Lung (tissue), 12 donors: ENCODE results near the gene GALNT9. TPM values are rescaled to one million over a fixed set of nuclear protein-coding genes. Genes with fewer than 3 reads are reported as not detected.
A peak's percentile ranks its signal among the peaks of the same experiment; 100 is the strongest.

ENCODE experiments used
- ATAC-seq: fragments of 200-7000 bp; cut with Tn5 transposase; one replicate; pipeline ENCODE4 v1.9.1; 2020; ENCODE audit warnings: moderate number of reproducible peaks; ENCODE audit not compliant: insufficient read depth, low FRiP score
- DNase-seq, 3 donors: peaks; one replicate each; pipeline ENCODE4 v3.0.0-alpha.2; 2013 to 2017
- H3K27ac ChIP-seq, 2 donors: one replicate each; pipeline ENCODE4 v1.5.1; 2013; ENCODE audit warnings: mild to moderate bottlenecking in 2 of 2, moderate library complexity in 2 of 2, control low read depth in 1 of 2, inconsistent platforms in 1 of 2, low read depth in 1 of 2, low read length in 1 of 2
- H3K27me3 ChIP-seq, 3 donors: one replicate each; pipeline ENCODE4 v1.5.1; 2013; ENCODE audit warnings: low read length in 2 of 3; ENCODE audit not compliant: control insufficient read depth in 3 of 3, insufficient read depth in 3 of 3
- H3K36me3 ChIP-seq, 4 donors: one replicate each; pipeline ENCODE4 v1.5.1; 2013; ENCODE audit warnings: low read length in 4 of 4, mild to moderate bottlenecking in 1 of 4, moderate library complexity in 1 of 4; ENCODE audit not compliant: control insufficient read depth in 4 of 4, insufficient read depth in 4 of 4
- H3K4me1 ChIP-seq, 5 donors: one replicate each; pipeline ENCODE4 v1.5.1; 2013; ENCODE audit warnings: low read length in 5 of 5, mild to moderate bottlenecking in 2 of 5, moderate library complexity in 1 of 5; ENCODE audit not compliant: control insufficient read depth in 5 of 5, insufficient read depth in 5 of 5
- H3K4me3 ChIP-seq: one replicate; pipeline ENCODE4 v1.5.1; 2013; ENCODE audit warnings: mild to moderate bottlenecking, control low read depth, moderate library complexity
- H3K9ac ChIP-seq, 2 donors: one replicate each; pipeline ENCODE4 v1.5.1; 2013; ENCODE audit warnings: low read length in 2 of 2, control low read depth in 1 of 2; ENCODE audit not compliant: insufficient read depth in 1 of 2
- H3K9me3 ChIP-seq, 4 donors: one replicate each; pipeline ENCODE4 v1.5.1; 2013; ENCODE audit warnings: low read length in 3 of 4, mild to moderate bottlenecking in 1 of 4, moderate library complexity in 1 of 4; ENCODE audit not compliant: control insufficient read depth in 4 of 4, insufficient read depth in 3 of 4
- whole genome bisulfite sequencing, 2 donors: extraction: QIAGEN DNeasy Blood & Tissue Kit; methylation state at CpG; one replicate each; pipeline ENCODE4 v1.1.7; 2013; 5-methylcytosine and 5-hydroxymethylcytosine counted together
- polyA plus RNA-seq, 2 donors: library from polyadenylated mRNA; stranded (reverse); fragments of 200-250 nt; gene quantifications; one replicate each; pipeline ENCODE4 v1.2.1, GENCODE V29; 2013
- total RNA-seq, 2 donors: library from RNA; depleted of rRNA in 1 of 2; stranded (reverse); fragments of >200 nt in 1 of 2; gene quantifications; one replicate each; pipeline ENCODE4 v1.2.1, GENCODE V29; 2014 to 2021
- TF ChIP-seq, protein P1 (sequence below): IDR thresholded peaks from 2 replicates; pipeline ENCODE4 v1.5.1; 2012; ENCODE audit warnings: mild to moderate bottlenecking; ENCODE audit errors: control extremely low read depth, extremely low read depth
- donor health status: control.
- donor health status: control.
- donor health status: Bipolar disorder and iron deficiency.
- donor health status: healthy.
- donor health status: DM: yes; HTN: yes; CAD: no.

GALNT9 gene
- total and polyA plus RNA-seq, 4 donors = 0.13 to 1.7 (median 0.79) TPM

GRCh38 chr12:132329720-132330548 lies 545 bp upstream of the GALNT9 start:
- TF ChIP-seq, protein P1, sequence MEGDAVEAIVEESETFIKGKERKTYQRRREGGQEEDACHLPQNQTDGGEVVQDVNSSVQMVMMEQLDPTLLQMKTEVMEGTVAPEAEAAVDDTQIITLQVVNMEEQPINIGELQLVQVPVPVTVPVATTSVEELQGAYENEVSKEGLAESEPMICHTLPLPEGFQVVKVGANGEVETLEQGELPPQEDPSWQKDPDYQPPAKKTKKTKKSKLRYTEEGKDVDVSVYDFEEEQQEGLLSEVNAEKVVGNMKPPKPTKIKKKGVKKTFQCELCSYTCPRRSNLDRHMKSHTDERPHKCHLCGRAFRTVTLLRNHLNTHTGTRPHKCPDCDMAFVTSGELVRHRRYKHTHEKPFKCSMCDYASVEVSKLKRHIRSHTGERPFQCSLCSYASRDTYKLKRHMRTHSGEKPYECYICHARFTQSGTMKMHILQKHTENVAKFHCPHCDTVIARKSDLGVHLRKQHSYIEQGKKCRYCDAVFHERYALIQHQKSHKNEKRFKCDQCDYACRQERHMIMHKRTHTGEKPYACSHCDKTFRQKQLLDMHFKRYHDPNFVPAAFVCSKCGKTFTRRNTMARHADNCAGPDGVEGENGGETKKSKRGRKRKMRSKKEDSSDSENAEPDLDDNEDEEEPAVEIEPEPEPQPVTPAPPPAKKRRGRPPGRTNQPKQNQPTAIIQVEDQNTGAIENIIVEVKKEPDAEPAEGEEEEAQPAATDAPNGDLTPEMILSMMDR = no peak
- whole genome bisulfite sequencing, 2 donors = 9 to 26% methylated on average over 16 to 49 of the region's 49 CpGs
- Histone ChIP-seq H3K4me1 (peaks cover 0 to 6% (median 0%) of the 10 kb centered on the region in 5 donors), H3K9me3 (peaks cover 0 to 4% (median 0%) of the 10 kb centered on the region in 4 donors), H3K9ac (no peak overlapping the region), H3K4me3 (no peak overlapping the region), H3K27ac (no peak overlapping the region), H3K36me3 (no peaks in the 10 kb centered on the region), H3K27me3 (peaks cover 3 to 65% (median 35%) of the 10 kb centered on the region in 3 donors)
- no peak for DNase-seq
- ATAC-seq = no peak

GRCh38 chr12:132328282-132329029 lies 933 bp downstream of the GALNT9 start:
- no peak overlapping the region for H3K9ac ChIP-seq
- H3K27ac ChIP-seq = no peak overlapping the region
- TF ChIP-seq, protein P1 = no peak
- no peak overlapping the region for H3K4me3 ChIP-seq
- WGBS, 2 donors = 49 to 70% methylated on average over 33 to 34 of the region's 34 CpGs
- peaks cover 9 to 62% (median 35%) of the 10 kb centered on the region in 3 donors for H3K27me3 ChIP-seq
- DNase-seq (no peak), ATAC-seq (no peak)
- peaks cover 0 to 3% (median 0%) of the 10 kb centered on the region in 4 donors for H3K9me3 ChIP-seq
- H3K36me3 ChIP-seq = no peaks in the 10 kb centered on the region
- peaks cover 0 to 6% (median 3%) of the 10 kb centered on the region in 5 donors for H3K4me1 ChIP-seq

DNA sequence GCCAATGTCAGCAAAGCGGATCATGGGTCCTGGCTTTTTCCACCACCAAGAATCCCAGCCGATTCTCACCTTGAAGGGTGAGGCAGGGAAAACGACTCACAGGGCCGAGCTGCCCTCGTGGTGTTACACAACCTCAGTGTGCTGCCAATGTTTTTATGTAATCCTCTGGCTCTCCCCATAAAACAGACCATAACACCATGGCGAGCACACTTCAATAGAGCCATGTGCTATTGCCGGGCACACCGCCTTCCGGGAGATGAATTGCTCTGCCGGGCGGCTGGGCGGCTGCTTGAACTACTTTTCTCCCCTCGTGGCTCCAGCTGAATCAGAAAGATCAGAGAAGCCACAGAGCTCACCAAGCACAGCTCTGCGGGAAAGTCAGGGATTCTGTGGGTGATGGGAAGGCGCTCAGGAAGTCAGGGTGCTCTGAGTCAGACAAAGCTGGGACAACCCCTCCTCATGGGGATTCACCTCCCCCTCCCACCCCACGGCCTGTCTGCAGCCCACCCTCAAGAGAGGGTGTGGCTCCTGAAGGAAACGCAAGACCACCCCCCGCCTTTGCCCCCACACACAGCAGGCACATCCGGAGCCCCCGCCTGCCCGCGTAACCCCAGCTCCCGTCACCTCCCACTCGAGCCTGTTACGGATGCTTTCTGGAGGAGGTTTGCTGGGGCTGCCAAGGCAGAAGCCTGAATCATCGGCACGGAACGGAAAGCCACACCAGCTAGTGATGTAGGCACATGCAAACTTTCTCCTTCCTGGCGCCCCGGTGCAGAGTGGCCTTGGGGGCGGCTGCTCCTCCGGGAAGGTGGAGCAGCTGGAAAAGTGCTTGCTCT lies 1.8 kb downstream of the GALNT9 start:
- ATAC-seq = peak; percentile 74
- Histone ChIP-seq H3K27ac (no peak overlapping the region), H3K4me1 (peaks cover 0 to 11% (median 9%) of the 10 kb centered on the region in 5 donors), H3K27me3 (peaks cover 9 to 70% (median 35%) of the 10 kb centered on the region in 3 donors), H3K9me3 (peaks cover 0 to 3% (median 0%) of the 10 kb centered on the region in 4 donors), H3K9ac (no peak overlapping the region), H3K36me3 (no peaks in the 10 kb centered on the region), H3K4me3 (no peak overlapping the region)
- 5 to 22% methylated on average over 27 to 32 of the region's 32 CpGs for WGBS, 2 donors
- peak in 2 of 3 donors; percentile 20 to 50 for DNase-seq
- TF ChIP-seq, protein P1 = no peak
